RWPE1 (cell line): Measurements from ENCODE around the gene PORCN.

ENCODE experiments used
- CTCF ChIA-PET: fragments of 350-600 bp; sonication (Branson Sonifier 250); formaldehyde crosslinking; extraction: SDS; loops from one replicate; lab custom pipeline; 2021; lab: Yijun Ruan, JAX
- POLR2A ChIA-PET: fragments of 400-600 bp; formaldehyde crosslinking; extraction: SDS; loops from one replicate; lab custom pipeline; 2020; ENCODE audit warnings: antibody characterized with exemption; ENCODE audit not compliant: low non-redundant PET; lab: Yijun Ruan, JAX
- DNase-seq: peaks from one replicate; pipeline ENCODE4 v3.0.0; 2012; ENCODE audit warnings: low spot score
- H3K27ac ChIP-seq: fragments of 450-650 bp; 2 replicates; pipeline ENCODE4 v1.5.1; 2017
- TF ChIP-seq, protein P1 (sequence below): fragments of 450-650 bp; conservative IDR thresholded peaks from 2 replicates; pipeline ENCODE4 v1.5.1; 2017; ENCODE audit warnings: low read depth, mild to moderate bottlenecking

PORCN gene

DNA sequence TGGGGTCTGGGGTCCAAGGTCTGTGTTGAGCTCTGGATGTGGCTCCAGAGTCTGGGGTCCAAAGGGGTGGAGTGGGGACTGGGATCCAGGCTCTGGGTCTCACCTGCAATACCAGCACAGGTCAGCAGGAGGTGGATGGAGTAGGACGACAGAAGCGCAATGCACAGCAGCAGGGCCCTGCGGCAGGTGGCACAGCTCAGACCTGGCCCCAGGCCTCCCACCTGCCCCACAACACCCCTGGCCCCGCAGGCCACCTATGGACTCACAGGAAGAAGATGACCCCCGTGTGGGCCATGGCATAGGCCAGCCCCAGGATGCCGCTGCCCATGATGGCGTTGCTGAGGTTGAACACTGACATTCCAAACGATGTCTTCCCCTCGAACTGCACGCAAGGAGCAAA is 42.1 kb upstream of the PORCN start:
- peak overlapping the region; percentile 84 for H3K27ac ChIP-seq
- DNase-seq: no peak
- POLR2A ChIA-PET: no interaction called here

DNA sequence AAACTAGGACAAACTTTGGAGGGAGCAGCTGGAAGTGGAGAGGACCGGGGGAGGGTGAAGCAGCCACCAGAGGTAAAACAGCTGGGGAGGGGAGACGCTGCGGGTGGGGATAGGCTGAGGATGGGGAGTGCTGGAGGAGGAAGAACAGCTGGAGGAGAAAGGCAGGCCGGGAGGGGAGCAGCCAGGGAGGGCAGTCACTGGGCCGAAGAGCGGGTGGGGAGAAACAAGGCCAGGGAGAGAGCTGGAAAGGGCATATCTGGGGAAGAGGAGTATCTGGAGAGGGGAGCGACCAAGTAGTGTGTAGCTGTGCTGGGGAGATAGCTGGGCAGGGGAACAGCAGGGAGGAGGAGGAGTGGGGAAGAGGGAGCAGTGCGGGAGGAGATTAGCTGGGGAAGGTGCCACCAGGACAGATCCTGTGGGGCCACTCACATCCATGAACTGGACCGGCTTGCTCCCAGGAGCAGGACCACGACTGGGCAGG is 41.5 kb upstream of the PORCN start:
- DNase-seq: no peak
- ChIA-PET CTCF (interaction anchor here (0.6 kb wide), 1 partner anchor 1189 kb away, joined by 3 read pairs; no protein-coding TSS in a partner anchor), POLR2A (no interaction called here)
- peak overlapping the region; percentile 84 for H3K27ac ChIP-seq
- TF ChIP-seq, protein P1, sequence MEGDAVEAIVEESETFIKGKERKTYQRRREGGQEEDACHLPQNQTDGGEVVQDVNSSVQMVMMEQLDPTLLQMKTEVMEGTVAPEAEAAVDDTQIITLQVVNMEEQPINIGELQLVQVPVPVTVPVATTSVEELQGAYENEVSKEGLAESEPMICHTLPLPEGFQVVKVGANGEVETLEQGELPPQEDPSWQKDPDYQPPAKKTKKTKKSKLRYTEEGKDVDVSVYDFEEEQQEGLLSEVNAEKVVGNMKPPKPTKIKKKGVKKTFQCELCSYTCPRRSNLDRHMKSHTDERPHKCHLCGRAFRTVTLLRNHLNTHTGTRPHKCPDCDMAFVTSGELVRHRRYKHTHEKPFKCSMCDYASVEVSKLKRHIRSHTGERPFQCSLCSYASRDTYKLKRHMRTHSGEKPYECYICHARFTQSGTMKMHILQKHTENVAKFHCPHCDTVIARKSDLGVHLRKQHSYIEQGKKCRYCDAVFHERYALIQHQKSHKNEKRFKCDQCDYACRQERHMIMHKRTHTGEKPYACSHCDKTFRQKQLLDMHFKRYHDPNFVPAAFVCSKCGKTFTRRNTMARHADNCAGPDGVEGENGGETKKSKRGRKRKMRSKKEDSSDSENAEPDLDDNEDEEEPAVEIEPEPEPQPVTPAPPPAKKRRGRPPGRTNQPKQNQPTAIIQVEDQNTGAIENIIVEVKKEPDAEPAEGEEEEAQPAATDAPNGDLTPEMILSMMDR: no peak

More for the DNA sequence above, 42.1 kb upstream of the PORCN start:
- CTCF ChIA-PET: interaction anchor here (0.6 kb wide), 1 partner anchor 193 kb away, joined by 5 read pairs; no protein-coding TSS in a partner anchor
- TF ChIP-seq, protein P1: no peak

DNA sequence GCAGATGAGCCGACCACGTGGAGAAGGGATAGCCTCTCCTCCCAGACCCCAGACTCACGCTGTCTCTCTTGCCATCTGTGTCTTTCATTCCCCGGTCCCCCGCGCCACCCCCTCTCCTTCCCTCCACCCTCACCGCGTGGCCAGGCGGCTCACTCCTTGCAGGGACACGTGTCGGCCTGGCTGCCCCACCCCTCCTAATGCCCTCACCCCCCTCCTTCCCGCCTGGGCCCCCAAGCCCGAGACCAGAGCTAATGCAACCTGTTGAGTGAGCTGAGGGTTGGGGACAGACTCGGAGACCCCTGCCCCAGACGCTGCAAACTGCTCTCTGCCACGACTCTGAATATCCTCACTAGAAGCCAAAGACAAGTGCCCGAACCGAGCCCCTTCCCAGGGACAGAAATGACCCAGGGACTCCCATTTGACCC is 40.5 kb upstream of the PORCN start:
- no peak for DNase-seq
- POLR2A ChIA-PET: no interaction called here
- TF ChIP-seq, protein P1: no peak
- peak overlapping the region; percentile 84 for H3K27ac ChIP-seq
- CTCF ChIA-PET: no interaction called here

DNA sequence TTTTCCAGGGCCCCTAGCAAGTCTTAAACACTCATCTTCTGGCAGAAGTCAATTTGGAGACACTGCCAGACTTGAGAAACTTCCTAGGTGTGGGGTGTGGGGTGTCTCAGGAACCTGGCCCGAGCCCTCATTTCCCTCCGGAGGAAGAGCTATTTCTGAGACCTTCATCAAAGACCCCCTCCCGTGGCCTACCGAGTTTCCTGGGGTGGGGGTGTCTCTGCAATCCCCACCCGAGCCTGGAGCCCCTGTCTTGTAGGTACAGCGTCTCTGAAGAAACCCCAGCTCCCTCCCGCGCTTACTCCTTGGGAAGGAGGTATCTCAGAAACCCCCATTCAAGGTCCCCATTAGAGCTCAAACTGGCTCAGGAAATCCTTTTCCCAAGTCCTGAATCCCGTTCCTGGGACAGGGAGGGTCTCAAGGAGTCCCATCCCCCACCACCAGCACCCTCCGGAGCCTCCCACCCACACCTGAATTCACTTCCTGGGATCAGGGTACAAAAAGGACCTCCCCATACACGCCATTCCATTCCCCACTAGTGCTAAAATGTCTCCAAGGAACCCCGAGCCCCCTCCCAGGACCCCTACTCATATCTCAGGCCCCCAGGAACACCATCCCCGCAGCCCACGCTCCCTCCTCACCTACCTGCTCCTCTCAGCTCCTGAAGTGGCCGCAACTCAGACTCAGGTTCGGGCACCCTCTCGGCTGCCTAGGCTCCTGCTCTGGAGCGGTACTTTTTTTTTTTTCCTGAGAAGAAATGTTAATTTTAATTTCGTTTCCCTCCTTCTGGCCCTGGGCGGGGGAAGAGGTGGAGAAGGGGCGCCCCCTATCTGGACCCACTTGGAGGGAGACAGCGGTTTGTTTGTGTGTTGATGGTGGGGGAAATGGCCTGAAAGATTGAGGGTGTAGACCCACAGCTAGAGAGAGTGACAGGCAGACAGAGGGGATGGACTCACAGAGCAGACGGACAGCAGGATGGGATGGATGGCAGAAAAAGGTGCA is 39.8 kb upstream of the PORCN start:
- TF ChIP-seq, protein P1: no peak
- DNase-seq: no peak
- ChIA-PET CTCF (interaction anchor here (0.7 kb wide), 1 partner anchor 265 kb away, joined by 3 read pairs; no protein-coding TSS in a partner anchor), POLR2A (no interaction called here)
- H3K27ac ChIP-seq: peak overlapping the region; percentile 84

DNA sequence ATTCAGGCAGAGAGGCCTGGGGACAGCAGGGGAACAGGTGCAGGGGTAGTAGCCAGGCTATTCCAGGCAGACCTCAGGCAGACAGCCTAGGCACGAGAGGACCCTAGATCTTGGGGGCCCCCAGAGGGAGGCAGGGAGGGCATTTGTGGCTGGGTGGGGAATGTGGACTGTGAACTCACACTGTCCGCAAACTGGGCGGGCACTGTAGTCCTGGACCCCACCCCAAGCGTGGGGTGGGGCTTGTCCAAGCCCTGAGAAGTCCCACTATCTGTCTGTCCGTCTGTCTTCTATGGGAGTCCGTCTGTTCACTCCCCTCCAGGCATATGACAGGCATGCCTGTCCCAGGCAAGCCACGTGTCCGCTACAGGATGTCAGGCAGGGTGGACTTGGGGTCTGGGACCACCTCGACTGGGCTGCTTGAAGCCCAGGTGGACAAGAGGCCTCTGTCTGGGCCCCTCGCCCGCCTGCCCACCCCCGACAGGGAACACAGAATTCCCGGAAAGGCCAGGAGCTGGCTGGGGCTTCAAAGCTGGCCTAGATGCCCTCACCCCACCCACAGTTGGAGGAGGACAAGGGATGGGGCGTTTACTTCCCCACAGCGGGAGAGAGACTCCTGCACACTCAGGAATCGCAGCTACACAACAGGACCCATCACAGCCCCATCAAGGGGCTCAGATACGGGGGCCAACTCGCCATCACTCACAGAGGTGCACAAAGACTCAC is 38.5 kb upstream of the PORCN start, which contains the start of gene SLC38A5:
TSS of gene SLC38A5 (minus strand) at position 151 of the 723 bp plus-strand sequence. CDS start 2,336 bp downstream, outside the sequence.
- ChIA-PET POLR2A (no interaction called here), CTCF (no interaction called here)
- TF ChIP-seq, protein P1: no peak
- DNase-seq: no peak
- H3K27ac ChIP-seq: peak within 1 kb of the TSS; percentile 84

DNA sequence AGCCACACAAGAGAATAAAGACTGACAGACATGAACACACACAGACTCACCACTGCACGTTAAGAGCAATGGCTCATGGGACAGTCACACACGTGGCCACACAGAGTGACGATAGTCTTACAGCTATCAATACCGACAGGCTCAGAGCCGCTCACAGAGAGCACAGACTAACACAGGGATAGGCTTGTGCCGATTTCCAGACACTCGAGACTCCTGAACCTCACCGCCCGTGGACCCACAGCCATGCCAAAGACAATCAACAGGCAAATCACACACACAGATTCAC is 38.0 kb upstream of the PORCN start:
- ChIA-PET POLR2A (no interaction called here), CTCF (no interaction called here)
- no peak overlapping the region for H3K27ac ChIP-seq
- TF ChIP-seq, protein P1: no peak
- DNase-seq: no peak
